ENCODE results near the gene FLAD1.
A peak's percentile ranks its signal among the peaks of the same experiment; 100 is the strongest.

FLAD1 gene

DNA sequence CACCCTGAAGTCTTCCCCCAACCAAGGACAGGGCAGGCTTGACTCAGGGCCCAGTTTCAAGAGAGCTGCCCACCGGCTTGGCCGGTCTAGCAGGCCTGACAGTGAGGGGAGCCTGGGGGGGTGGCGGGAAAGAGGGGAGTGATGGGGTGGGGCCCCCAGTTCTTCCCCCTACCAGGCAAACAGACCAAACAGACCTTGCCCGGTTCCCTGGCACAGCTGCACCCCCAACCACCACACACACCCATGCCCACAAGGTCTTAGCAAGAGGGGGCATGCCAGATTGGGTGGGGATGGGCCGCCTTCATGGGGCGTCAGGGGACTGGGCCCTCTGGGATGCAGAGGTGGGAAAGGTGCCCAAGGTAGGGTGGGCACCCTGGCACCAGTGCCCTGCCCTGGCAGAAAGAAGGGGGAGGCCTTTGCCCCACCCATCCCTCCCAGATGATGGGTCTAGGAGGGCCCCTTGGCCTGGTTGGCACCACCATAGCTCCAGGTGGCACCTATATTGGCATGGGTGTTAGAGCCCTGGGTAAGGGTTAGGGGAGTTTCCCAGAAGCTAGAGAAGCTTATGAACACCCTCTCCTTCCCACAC is 28.4 kb downstream of the FLAD1 start:
- Mint-ChIP-seq H3K27ac (peak overlapping the region; percentile 74 to 83), H3K36me3 (ENCODE audit: insufficient read depth) (peaks cover 2% of the 10 kb centered on the region), H3K4me3 (peak overlapping the region; percentile 46 to 48), H3K9me3 (no peaks in the 10 kb centered on the region), H3K27me3 (no peaks in the 10 kb centered on the region), H3K4me1 (ENCODE audit: low read depth in 2 of 2) (peaks cover 41 to 61% of the 10 kb centered on the region in 2 donors)
- ATAC-seq (replicated peaks) (peak; percentile 36), DNase-seq (no peak)

DNA sequence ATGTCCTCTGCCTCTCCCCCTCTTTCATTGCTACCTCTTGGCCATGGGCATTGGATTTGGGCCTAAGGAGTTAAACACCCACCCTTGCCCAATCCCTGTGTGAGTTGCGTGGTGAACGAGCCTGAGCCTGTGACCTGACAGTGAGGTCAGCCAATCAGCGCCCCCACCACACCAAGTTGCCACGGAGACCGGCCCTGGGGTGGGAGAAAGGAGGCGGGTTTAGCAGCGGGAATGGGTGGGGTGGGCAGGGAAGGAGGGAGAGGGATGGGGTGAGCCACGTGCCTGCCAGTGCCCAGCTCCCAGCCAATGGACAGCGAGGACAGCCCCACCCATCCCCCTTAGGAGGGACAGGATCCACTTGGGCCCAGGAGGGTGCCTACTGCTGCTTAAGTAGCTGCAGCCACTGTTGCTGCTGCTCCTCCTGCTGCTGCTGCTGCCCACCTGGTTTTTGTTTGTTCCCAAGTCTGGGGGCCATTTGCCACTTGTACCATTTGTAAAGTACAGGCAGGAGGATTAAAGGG is 28.9 kb downstream of the FLAD1 start:
- peaks cover 38 to 61% of the 10 kb centered on the region in 2 donors for H3K4me1 Mint-ChIP-seq (ENCODE audit: low read depth in 2 of 2)
- H3K9me3 Mint-ChIP-seq = no peaks in the 10 kb centered on the region
- ATAC-seq (replicated peaks) (no peak), DNase-seq (no peak)
- peak overlapping the region; percentile 40 to 41 for H3K4me3 Mint-ChIP-seq
- peaks cover 5% of the 10 kb centered on the region for H3K36me3 Mint-ChIP-seq (ENCODE audit: insufficient read depth)
- H3K27ac Mint-ChIP-seq = peak overlapping the region; percentile 74 to 83
- H3K27me3 Mint-ChIP-seq = no peaks in the 10 kb centered on the region

DNA sequence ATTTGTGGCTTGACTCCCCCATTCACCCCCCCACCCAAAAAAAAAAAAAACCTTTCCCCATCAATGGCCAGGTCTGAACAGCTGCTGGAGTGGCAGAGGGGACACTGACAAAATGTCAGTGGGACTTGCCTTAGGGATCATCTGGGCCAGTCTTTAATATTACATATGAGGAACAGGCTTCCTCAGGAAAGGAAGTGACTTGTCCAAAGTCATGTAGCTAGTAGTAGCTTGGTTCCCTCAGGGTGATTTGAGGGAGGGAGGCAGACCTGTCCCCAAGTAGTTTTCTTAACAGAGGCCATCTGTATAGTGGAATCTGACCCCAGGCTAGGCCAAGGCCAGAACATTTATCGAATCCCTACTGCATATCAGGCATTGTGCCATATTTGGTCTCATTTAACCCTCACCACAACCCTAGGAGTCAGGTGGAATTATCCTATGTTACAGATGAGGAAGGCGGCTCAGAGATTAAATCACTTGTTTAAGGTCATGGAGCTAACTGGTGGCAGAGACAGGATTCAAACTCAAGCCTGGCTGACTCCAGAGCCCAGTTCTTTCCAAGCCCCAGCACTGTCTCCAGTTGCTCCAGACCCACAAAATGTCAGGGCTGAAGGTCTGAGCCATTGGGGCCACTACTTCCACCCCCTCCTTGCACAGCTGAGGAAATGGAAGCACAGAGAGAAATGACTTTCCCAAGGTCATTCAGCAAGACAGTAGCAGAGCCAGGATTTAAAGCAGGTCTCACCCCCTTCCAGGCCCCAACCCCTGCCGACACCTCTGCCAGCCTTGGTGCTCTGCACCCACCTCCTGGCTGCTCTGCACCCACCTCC is 29.8 kb downstream of the FLAD1 start:
- Mint-ChIP-seq H3K27me3 (no peaks in the 10 kb centered on the region), H3K4me1 (ENCODE audit: low read depth in 2 of 2) (peaks cover 38 to 63% of the 10 kb centered on the region in 2 donors), H3K9me3 (no peaks in the 10 kb centered on the region), H3K4me3 (peak overlapping the region; percentile 41 to 64), H3K27ac (peak overlapping the region; percentile 74 to 83), H3K36me3 (ENCODE audit: insufficient read depth) (peaks cover 5% of the 10 kb centered on the region)
- DNase-seq (no peak), ATAC-seq (replicated peaks) (no peak)

DNA sequence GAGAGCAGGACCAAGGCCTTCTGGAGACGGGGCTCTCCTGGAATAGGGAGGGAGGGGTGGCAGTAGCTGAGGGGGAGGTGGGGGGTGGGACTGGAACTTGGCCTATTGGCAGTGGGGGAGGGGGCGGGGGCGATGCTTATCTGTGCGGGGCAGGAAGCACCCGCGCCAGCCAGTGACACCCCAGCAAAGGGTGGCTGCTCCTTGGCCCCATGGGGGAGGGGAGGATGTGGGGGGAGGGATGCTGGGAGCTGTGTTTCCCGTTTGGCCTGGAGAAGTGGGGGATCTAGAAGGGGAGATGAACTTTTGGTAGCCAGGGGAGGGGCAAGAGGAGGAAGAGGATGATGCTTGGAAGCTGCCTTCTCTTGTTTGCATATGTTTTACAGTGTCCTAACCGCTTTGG is 30.5 kb downstream of the FLAD1 start:
- Mint-ChIP-seq H3K9me3 (no peaks in the 10 kb centered on the region), H3K27me3 (no peaks in the 10 kb centered on the region), H3K4me3 (peak overlapping the region; percentile 41 to 64), H3K36me3 (ENCODE audit: insufficient read depth) (peaks cover 5% of the 10 kb centered on the region), H3K27ac (peak overlapping the region; percentile 74 to 83), H3K4me1 (ENCODE audit: low read depth in 2 of 2) (peaks cover 38 to 59% of the 10 kb centered on the region in 2 donors)
- no peak for DNase-seq
- no peak for ATAC-seq (replicated peaks)

DNA sequence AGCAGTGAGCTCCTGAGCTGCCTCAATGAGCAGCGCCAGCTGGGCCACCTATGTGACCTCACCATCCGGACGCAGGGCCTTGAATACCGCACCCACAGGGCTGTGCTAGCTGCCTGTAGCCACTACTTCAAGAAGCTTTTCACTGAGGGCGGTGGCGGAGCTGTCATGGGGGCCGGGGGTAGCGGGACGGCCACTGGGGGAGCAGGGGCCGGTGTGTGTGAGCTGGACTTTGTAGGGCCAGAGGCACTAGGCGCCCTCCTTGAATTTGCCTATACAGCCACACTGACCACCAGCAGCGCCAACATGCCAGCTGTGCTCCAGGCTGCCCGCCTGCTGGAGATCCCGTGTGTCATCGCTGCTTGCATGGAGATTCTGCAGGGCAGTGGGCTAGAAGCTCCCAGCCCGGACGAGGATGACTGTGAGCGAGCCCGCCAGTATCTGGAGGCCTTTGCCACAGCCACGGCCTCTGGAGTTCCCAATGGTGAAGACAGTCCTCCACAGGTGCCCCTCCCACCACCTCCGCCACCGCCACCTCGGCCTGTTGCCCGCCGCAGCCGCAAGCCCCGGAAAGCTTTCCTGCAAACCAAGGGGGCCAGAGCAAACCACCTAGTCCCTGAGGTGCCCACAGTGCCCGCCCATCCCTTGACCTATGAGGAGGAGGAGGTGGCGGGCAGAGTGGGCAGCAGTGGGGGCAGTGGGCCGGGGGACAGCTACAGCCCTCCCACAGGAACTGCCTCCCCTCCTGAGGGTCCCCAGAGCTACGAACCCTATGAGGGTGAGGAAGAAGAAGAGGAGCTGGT is 31.8 kb downstream of the FLAD1 start:
- ATAC-seq (replicated peaks) (no peak), DNase-seq (no peak)
- peak overlapping the region; percentile 74 to 83 for H3K27ac Mint-ChIP-seq
- peaks cover 5% of the 10 kb centered on the region for H3K36me3 Mint-ChIP-seq (ENCODE audit: insufficient read depth)
- H3K4me3 Mint-ChIP-seq = no peak overlapping the region
- peaks cover 41 to 53% of the 10 kb centered on the region in 2 donors for H3K4me1 Mint-ChIP-seq (ENCODE audit: low read depth in 2 of 2)
- no peaks in the 10 kb centered on the region for H3K27me3 Mint-ChIP-seq
- H3K9me3 Mint-ChIP-seq = no peaks in the 10 kb centered on the region

DNA sequence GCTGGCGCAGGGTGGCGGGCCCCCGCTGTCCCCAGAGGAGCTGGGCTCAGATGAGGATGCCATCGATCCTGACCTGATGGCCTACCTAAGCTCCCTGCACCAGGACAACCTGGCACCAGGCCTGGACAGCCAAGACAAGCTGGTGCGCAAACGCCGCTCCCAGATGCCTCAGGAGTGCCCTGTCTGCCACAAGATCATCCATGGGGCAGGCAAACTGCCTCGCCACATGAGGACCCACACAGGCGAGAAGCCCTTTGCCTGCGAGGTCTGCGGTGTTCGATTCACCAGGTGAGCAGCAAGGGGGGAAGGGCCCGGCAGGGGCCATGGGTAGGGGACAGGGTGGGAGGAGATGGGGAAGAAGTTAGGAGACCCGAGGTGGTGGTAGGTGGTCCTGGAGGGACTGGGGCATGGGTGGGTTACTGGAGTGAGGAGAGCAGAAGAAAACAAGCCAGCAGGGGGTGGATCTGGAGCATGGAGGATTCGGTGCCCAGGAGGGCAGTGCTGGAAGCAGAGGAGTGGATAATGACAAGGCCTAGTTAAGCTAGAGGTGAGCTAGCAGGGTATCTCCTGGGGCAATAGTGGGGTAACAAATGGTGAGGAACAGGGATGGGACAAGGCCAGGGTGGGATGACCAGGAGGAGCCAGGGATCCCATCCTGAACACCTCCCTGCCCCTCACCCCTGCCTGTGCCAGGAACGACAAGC is 32.5 kb downstream of the FLAD1 start:
- Mint-ChIP-seq H3K36me3 (ENCODE audit: insufficient read depth) (peaks cover 5% of the 10 kb centered on the region), H3K27ac (peak overlapping the region in 1 of 2 donors; percentile 79), H3K4me1 (ENCODE audit: low read depth in 2 of 2) (peaks cover 36 to 48% of the 10 kb centered on the region in 2 donors), H3K27me3 (no peaks in the 10 kb centered on the region), H3K9me3 (no peaks in the 10 kb centered on the region), H3K4me3 (peak overlapping the region; percentile 21 to 61)
- no peak for ATAC-seq (replicated peaks)
- no peak for DNase-seq

DNA sequence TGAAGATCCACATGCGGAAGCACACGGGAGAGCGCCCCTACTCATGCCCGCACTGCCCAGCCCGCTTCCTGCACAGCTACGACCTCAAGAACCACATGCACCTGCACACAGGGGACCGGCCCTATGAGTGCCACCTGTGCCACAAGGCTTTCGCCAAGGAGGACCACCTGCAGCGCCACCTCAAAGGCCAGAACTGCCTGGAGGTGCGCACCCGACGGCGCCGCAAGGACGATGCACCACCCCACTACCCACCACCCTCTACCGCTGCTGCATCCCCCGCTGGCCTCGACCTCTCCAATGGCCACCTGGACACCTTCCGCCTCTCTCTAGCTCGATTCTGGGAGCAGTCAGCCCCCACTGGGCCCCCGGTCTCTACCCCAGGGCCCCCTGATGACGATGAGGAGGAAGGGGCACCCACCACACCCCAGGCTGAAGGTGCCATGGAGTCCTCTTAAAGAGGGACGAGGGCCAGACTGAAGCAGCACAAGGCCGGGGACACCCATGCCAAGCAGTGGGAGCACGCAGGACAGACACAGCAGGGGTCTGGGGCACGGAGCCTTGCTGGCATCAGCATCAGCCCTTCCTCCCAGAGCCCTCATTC is 33.2 kb downstream of the FLAD1 start:
- peaks cover 36 to 43% of the 10 kb centered on the region in 2 donors for H3K4me1 Mint-ChIP-seq (ENCODE audit: low read depth in 2 of 2)
- DNase-seq (no peak), ATAC-seq (replicated peaks) (no peak)
- H3K27me3 Mint-ChIP-seq = no peaks in the 10 kb centered on the region
- H3K27ac Mint-ChIP-seq = peak overlapping the region; percentile 41 to 79
- H3K4me3 Mint-ChIP-seq = peak overlapping the region; percentile 50 to 61
- peaks cover 5% of the 10 kb centered on the region for H3K36me3 Mint-ChIP-seq (ENCODE audit: insufficient read depth)
- H3K9me3 Mint-ChIP-seq = no peaks in the 10 kb centered on the region

DNA sequence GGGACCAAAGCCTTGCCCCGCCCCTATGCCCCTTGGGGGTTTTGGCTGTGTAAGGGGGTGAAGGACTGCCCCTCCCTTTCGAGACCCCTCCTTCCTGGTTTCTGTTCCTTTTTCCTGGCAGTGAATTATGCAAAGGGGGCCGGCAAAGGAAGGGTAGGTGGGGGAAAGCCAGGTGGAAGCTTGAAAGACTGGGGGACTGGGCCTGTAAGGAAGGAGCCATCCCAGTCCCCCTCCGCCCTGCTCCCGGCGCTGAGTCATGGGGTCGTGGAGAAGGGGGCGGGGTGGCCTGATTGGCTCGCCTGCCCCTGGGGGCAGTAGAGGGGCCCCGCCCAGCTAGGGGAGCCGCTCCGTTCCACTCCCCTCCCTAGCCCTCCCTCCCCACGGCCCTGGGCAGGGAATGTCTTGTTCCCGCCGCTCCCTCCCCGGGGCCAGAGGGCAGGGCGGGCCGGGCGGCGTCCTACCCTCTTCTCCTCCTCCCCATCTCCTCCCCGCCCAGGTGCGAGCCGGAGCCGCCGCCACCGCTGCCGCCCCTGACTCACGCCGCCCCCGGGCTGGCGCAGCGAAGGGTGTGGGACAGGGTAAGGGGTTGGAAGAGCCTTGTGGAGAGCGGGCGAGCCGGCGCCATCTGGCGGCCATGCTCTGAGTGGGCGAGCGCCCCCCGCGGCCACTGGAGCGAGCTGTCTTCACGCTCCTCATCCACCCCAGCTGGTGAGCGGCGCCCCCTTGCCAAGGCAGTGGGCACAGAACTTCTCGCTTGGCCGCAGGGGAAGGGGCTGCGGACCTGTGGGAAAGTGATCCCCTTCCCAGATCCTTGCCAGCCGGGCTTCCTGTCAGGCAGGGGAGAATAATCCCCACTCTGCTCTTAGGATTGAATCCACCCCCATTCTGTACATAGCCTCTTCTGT is 34.1 kb downstream of the FLAD1 start:
- peaks cover 38% of the 10 kb centered on the region in 2 donors for H3K4me1 Mint-ChIP-seq (ENCODE audit: low read depth in 2 of 2)
- DNase-seq = peak; percentile 84 to 88 (median 87)
- ATAC-seq (replicated peaks) = peak; percentile 98
- no peaks in the 10 kb centered on the region for H3K9me3 Mint-ChIP-seq
- H3K27ac Mint-ChIP-seq = peak overlapping the region in 1 of 2 donors; percentile 41
- H3K36me3 Mint-ChIP-seq (ENCODE audit: insufficient read depth) = peaks cover 5% of the 10 kb centered on the region
- no peaks in the 10 kb centered on the region for H3K27me3 Mint-ChIP-seq
- peak overlapping the region; percentile 61 for H3K4me3 Mint-ChIP-seq

DNA sequence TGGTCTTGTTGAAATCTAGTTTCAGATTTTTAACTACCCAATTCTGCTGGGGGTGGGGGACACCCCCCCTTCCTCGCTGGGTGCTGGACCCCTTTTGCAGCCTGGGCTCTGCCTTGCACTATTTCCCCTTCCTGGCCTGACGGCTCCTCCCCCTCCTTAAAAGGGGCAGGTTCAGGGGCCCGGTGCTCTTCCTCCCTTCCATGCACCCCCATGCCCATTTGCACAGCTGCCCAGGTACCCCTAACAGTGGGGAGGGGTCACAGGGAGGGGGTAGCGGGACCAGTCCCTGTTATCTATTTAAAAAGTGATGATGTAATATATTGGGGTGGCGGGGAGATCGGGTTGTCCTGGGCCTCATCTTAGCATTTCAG is 34.8 kb downstream of the FLAD1 start:
- DNase-seq = no peak
- no peak overlapping the region for H3K27ac Mint-ChIP-seq
- no peaks in the 10 kb centered on the region for H3K27me3 Mint-ChIP-seq
- H3K4me1 Mint-ChIP-seq (ENCODE audit: low read depth in 2 of 2) = peaks cover 32 to 33% of the 10 kb centered on the region in 2 donors
- H3K36me3 Mint-ChIP-seq (ENCODE audit: insufficient read depth) = peaks cover 5% of the 10 kb centered on the region
- peak overlapping the region; percentile 52 to 61 for H3K4me3 Mint-ChIP-seq
- ATAC-seq (replicated peaks) = no peak
- H3K9me3 Mint-ChIP-seq = no peaks in the 10 kb centered on the region

DNA sequence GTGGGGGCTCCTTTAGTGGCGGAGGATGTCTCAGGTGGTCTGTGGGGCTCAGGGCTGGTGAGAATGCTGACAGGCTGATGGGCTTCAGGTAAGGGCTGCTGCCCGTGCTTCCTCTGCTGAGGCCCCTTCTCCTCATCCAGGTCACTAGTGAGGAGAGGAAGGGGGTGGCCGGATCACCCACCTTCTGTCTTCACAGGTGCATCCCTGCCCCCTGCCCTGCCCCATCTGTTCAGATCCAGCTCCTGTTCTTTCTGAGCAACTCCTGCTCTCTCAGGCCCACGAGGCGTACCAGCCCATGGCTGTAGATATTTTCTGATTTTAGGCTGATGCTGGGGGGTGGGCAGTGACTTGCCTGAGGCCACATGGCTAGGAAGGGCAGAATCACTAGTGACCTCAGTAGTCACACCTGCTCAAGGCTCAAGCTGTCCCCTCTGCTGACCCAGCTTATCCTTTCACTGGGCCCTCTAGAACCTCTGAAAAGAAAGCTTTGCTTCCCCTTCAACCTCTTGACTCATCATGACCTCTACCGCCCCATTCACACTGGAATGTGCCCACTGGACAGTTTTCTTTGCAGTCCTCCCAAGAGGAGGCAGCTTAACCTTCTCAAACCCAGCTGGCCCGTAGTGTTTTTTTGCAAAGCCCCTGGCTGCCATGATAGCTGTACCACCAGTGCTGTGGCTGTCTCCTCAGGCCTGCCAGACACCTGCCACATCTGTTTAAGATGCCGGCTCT is 35.6 kb downstream of the FLAD1 start:
- no peak overlapping the region for H3K4me3 Mint-ChIP-seq
- ATAC-seq (replicated peaks) (no peak), DNase-seq (no peak)
- H3K9me3 Mint-ChIP-seq = no peaks in the 10 kb centered on the region
- H3K27ac Mint-ChIP-seq = peak overlapping the region in 1 of 2 donors; percentile 57
- H3K27me3 Mint-ChIP-seq = no peaks in the 10 kb centered on the region
- peaks cover 5% of the 10 kb centered on the region for H3K36me3 Mint-ChIP-seq (ENCODE audit: insufficient read depth)
- H3K4me1 Mint-ChIP-seq (ENCODE audit: low read depth in 2 of 2) = peaks cover 23 to 25% of the 10 kb centered on the region in 2 donors

DNA sequence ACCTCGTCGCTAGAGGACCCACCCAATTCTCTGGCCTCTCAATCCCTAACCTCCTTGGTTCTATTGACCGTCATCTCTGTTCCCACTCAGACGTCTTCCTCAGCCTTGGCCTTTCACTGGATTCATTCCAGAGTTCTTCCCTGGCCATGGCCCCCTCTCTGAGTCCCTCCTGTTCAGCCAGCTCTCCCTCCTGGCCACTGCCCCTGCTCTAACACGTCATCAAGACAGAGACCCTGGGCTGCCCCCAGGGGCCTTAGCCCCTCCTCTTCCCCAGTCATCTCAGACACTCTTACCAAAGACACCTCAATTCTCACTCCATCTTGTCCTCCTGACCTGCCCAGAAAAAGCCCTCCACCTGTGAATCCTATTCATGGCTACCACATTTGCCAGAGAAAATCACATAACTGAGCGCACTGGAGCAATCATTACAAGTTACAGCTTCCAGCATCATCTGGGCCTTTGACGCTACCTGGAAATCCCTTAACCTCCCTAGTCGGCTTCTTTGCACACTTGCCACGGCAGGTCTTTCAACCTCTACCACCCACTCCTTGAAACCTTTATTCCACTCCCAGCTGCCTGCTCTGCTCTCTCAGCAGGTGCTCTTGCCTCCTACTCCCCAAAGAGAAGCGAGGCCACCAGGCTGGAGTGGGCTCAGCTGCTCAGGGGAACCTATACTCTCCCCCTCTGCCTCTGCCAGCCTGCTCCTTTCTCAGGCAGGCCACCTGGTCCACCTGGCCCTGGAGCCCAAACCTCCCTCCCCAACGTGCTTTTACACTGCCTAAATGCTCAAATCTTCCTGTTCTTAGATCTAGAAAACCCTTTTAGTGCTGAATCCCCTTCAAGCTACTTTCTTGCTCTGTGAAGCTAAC is 36.5 kb downstream of the FLAD1 start:
- H3K4me1 Mint-ChIP-seq (ENCODE audit: low read depth in 2 of 2) = peaks cover 21 to 23% of the 10 kb centered on the region in 2 donors
- ATAC-seq (replicated peaks) (no peak), DNase-seq (no peak)
- peaks cover 5% of the 10 kb centered on the region for H3K36me3 Mint-ChIP-seq (ENCODE audit: insufficient read depth)
- H3K27me3 Mint-ChIP-seq = no peaks in the 10 kb centered on the region
- H3K4me3 Mint-ChIP-seq = no peak overlapping the region
- peak overlapping the region in 1 of 2 donors; percentile 57 for H3K27ac Mint-ChIP-seq
- no peaks in the 10 kb centered on the region for H3K9me3 Mint-ChIP-seq
